Omental fat pad (tissue), 4 donors: ENCODE measurements around the gene PDE6A. TPM values are rescaled to one million over a fixed set of nuclear protein-coding genes. Genes with fewer than 3 reads are reported as not detected.

Source experiments
- ATAC-seq: fragments of 150-250 bp; one replicate; pipeline ENCODE4 v1.9.1; 2016; ENCODE audit warnings: mild to moderate bottlenecking, moderate library complexity; ENCODE audit not compliant: low FRiP score
- DNase-seq: peaks from one replicate; pipeline ENCODE4 v3.0.0-alpha.2; 2019; ENCODE audit warnings: low spot score
- CTCF ChIP-seq, 3 donors: fragments of 450-650 bp; IDR thresholded peaks; one replicate each; pipeline ENCODE4 v1.5.1; 2016 to 2017; ENCODE audit warnings: antibody characterized with exemption in 3 of 3, mild to moderate bottlenecking in 3 of 3, moderate library complexity in 2 of 3
- small RNA-seq: library from RNA; depleted of rRNA; stranded (forward); fragments of <200 nt; gene quantifications from one replicate; pipeline ENCODE3, GENCODE V24; 2016
- total RNA-seq, 4 donors: library from RNA; depleted of rRNA; stranded (reverse); fragments of >200 nt; gene quantifications; one replicate each; pipeline ENCODE4 v1.1.0, GENCODE V29; 2016

Gene PDE6A
- total RNA-seq, 4 donors from 2014 or later = not detected

- no peak for DNase-seq
- TF ChIP-seq CTCF (IDR thresholded peaks at IDR 0.05) = no peak
- ATAC-seq = no peak
These were observed 136.2 kb downstream of the PDE6A start for GRCh38 chr5:149808264-149808982.

Small RNA genes lying within 50 kb of the gene (small RNA-seq; reads per million reads assigned to genes)
- gene RF00019 = not detected

Other genes with a start within 250 kb of the PDE6A start
- 10 to 100 TPM in 3 of 4 donors, 1 to 10 TPM in 1; 8.7 to 15.2 (median 12.1) TPM for gene PPARGC1B, start 214.5 kb downstream of the PDE6A start, total RNA-seq
- 10 to 100 TPM; 14.8 to 21.8 (median 16.6) TPM for gene SLC26A2, start 16.0 kb upstream of the PDE6A start, total RNA-seq
- 1 to 10 TPM; 3.1 to 4.9 (median 3.8) TPM for gene TIGD6, start 55.9 kb upstream of the PDE6A start, total RNA-seq
- gene HMGXB3, start 55.9 kb upstream of the PDE6A start, total RNA-seq = 10 to 100 TPM; 31.6 to 63.8 (median 37.9) TPM
- gene CSF1R, start 141.8 kb upstream of the PDE6A start, total RNA-seq = 100 to 1,000 TPM in 1 of 4 donors, 10 to 100 TPM in 3; 55.6 to 140 (median 77.6) TPM
- 100 to 1,000 TPM; 126 to 366 (median 149) TPM for gene PDGFRB, start 211.1 kb upstream of the PDE6A start, total RNA-seq
- gene CDX1, start 222.0 kb upstream of the PDE6A start, total RNA-seq = not detected
- gene SLC6A7, start 245.3 kb upstream of the PDE6A start, total RNA-seq = not detected